GM18498 (cell line): ENCODE measurements around the gene NKIRAS2.

Experiments
- ATAC-seq: cut with Tn5 transposase; IDR thresholded peaks from one replicate; pipeline ENCODE4 v1.9.1; 2021; ENCODE audit warnings: mild to moderate bottlenecking, moderate library complexity; ENCODE audit not compliant: unreplicated experiment

NKIRAS2 gene

GRCh38 chr17:42019509-42020404 is at the start of gene NKIRAS2:
Gene NKIRAS2 (plus strand): TSS chr17:42020090. CDS start chr17:42021578, 1,488 bp downstream.
- ATAC-seq, result peak; percentile 64

DNA sequence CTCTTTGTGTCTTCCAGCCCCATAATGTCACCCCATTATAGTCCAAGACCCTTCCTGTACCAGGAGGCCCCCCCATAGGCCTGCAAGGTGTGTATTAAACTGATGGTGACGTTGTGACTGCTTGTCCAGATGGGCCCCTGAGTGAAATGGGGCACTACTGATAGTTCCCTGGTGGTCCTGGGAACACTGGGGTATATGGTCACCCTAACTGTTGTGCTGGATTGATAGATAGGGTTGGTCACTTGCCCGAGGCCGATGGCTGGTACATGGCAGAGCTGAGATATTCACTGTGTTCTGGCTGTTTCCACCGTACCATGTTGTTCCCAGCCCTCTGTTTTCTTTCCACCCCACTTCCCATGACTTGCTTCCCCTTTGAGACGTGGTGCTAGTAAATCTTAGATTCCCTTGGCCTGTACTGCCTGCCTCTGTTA is 49.0 kb upstream of the NKIRAS2 start:
- no peak for ATAC-seq

GRCh38 chr17:41971721-41972523 is 48.0 kb upstream of the NKIRAS2 start:
- ATAC-seq, result no peak

DNA sequence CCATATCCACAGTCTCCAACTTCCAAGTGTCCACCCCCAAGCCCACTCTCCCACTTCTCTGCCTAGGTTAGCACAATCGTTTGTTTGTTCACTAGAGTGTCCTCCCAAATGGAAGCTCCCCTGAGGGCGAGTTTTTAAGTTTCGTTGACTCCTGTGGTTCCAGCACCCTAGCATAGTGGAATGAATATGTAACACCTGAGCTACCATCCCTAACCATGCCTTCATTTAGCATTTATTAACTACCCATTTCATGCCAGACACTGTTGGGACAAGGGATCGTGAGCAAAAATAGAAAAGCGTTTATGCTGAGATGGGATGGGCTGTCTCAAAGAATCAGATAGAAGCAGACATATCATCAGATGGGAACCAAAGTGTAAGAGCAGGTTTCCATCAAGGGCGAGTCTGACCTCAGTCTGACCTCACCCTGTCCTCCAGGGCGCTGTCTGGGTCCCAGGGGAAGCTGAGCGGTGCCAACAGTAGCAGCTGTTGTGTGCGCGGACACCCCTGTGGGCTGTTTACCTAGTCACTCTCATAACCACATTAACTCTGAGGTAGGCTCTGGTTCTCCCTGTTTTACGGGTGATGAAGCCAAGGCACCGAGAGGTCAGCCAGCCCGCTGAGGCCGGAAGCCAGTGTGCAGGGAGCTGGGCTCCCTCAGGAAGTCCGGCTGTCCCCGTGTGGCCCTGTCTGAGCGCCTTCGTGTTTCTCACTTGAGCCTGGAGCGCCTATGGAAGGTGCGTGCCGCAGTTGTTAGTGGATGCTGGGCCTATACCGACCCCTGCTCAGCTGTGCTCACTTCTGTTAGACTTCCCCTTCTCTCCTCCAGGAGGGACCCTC is 47.1 kb upstream of the NKIRAS2 start:
- ATAC-seq, result no peak

DNA sequence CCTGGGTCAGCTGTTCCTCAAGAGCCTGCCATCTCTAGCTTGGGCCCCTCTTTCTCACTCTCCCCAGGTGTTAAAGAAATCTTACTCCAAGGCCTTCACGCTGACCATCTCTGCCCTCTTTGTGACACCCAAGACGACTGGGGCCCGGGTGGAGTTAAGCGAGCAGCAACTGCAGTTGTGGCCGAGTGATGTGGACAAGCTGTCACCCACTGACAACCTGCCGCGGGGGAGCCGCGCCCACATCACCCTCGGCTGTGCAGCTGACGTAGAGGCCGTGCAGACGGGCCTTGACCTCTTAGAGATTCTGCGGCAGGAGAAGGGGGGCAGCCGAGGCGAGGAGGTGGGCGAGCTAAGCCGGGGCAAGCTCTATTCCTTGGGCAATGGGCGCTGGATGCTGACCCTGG is 46.5 kb upstream of the NKIRAS2 start:
- no peak for ATAC-seq

GRCh38 chr17:41974031-41974430 is 45.9 kb upstream of the NKIRAS2 start:
- ATAC-seq, result no peak

DNA sequence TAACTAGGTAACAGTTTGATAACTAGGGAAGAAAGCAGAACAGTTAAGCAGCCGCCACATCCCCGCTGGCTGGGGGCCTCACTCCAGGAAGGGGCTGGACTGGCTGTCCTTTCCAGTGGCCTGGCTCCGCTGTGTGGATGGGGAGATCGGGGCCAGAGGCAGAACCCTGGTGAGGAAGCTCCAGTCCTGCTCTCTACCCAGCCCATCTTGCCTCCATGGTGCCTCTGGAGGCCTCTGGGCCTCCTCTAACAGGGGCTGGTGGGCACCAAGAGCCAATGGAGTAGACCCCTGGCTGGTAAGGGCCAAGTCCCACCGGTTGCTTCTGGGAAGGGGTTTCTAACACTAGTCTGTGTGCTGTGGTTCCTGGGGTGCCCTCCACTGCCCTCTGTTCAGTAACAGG is 45.2 kb upstream of the NKIRAS2 start:
- no peak for ATAC-seq

DNA sequence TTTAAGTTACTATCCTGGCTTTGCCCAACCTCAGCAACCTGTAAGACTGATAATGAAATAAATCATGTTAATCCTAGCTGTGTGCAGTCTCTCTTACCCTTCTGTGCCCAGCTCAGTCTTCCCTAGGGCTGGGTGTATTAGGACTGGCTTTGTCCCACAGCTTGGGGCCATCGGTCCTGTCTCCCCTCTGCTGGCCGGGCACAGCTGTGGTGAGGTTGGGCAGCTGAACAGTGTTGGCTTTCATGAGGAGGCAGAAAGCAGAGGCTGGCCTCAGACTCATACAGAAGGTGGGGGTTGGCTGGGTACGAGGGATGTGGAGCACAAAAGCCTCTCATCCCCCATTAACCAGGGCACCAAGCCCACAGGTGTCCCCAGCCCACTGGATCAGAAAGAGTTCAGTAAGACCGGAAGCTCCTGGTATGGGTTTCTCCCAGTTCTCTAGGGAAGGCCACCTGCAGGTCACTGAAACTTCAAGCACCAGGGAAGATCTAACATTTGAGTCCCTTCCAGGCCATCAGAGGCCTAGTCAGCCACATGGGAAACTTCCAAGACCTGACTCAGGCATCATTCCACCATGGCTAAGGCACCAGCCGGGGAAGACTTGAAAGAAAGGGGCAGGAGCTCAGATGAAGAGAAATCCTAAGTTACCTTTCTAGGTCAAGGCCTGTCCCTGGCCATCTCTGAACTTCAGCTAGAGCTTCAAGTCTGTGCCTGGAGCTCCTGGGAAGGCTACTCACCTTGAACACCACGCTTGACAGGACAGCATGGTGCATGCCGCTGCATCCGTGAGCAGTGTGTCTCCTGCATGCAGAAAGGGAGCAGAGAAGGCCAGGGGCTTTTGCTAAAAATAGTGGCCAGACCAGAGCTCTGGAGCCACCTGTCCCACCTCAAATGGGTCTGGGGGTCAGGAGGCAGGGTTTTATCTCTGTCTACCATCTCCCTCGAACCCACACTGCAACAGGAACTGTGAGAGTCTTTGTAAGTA is 44.5 kb upstream of the NKIRAS2 start:
- ATAC-seq, result no peak

GRCh38 chr17:41976142-41976768 is 43.6 kb upstream of the NKIRAS2 start:
- ATAC-seq, result no peak

GRCh38 chr17:41977991-41978390 is 41.9 kb upstream of the NKIRAS2 start:
- ATAC-seq, result no peak

GRCh38 chr17:41982026-41982760 is 37.7 kb upstream of the NKIRAS2 start:
- no peak for ATAC-seq

GRCh38 chr17:41984454-41984853 is 35.4 kb upstream of the NKIRAS2 start:
- ATAC-seq, result no peak

DNA sequence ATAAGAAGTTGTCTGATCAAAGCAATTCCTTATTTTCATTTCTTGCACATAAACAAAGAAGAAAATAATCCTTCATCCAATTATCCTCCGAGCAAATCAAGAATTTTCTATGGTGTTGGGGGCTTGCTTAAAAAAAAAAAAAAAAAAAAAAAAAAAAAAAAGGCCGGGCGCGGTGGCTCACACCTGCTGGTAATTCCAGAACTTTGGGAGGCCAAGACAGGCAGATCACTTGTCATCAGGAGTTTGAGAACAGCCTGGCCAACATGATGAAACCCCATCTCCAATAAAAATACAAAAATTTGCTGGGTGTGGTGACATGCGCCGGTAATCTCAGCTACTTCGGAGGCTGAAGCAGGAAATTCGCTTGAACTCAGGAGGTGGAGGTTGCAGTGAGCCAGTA is 34.0 kb upstream of the NKIRAS2 start:
- ATAC-seq, result no peak

DNA sequence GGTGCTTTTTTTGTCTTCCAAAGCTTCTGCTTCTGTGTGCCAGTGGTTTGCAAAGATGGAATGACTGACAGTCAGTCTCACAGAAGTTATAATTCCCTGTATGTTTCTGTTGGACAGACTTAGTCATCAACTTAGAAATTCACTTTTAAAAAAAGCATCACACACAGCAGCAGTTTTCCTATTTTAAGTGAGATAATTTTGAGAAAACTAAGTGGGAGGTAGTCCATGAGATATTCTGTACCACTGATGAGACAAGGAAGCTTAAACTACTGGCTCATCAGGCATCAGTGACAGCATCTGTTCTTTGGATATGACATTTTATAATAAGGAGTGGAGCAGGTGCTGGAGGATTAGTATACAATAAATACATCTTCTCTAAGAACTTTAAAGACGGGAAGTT is 33.3 kb upstream of the NKIRAS2 start:
- ATAC-seq, result no peak

DNA sequence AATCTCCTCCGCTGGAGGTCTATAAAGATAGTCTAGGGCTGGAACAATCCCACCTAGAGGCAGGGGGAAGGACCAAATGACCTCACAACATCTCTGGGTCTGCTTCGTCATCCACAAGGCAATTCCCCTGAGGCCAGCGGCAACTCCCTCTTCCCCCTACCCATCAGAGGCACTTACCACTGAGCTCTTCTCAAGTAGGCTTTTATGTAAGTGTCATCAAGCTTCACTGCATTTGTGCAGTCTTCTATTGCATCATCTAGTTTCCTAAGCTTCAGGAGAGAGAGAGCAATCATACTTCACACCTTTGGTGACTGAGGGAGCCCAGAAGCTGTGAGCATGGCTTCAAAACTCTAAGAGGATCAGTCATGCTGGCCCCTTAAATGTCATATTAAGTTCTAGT is 32.2 kb upstream of the NKIRAS2 start:
- no peak for ATAC-seq

GRCh38 chr17:41988418-41988817 is 31.5 kb upstream of the NKIRAS2 start:
- ATAC-seq, result no peak

GRCh38 chr17:41989702-41990419 is 30.0 kb upstream of the NKIRAS2 start:
- ATAC-seq, result no peak

GRCh38 chr17:41992576-41992975 is 27.3 kb upstream of the NKIRAS2 start:
- no peak for ATAC-seq
